ENCODE data around the gene AP3S2.

DNA sequence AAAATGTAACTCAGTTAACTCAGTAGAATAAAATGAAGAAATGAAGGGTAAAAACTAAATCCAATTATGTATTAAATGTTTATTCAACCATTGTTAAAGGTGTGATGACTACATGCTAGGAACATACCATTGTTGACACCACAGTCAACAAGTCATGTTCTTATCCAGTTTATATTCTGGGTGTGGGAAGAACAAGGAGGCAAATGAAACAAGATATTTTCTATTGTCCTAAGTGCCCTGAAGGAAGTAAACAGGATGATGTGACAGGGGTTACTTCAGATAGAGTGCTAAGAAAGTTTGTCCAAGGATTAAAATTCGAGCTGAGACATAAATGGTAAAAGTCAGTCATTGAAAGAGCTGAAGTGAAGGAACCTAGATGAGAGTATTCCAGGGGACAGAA, 13.1 kb downstream of the AP3S2 start:
- no peak for TF ChIP-seq POLR2A (IDR thresholded peaks at IDR 0.05)
- TF ChIP-seq, protein P1, sequence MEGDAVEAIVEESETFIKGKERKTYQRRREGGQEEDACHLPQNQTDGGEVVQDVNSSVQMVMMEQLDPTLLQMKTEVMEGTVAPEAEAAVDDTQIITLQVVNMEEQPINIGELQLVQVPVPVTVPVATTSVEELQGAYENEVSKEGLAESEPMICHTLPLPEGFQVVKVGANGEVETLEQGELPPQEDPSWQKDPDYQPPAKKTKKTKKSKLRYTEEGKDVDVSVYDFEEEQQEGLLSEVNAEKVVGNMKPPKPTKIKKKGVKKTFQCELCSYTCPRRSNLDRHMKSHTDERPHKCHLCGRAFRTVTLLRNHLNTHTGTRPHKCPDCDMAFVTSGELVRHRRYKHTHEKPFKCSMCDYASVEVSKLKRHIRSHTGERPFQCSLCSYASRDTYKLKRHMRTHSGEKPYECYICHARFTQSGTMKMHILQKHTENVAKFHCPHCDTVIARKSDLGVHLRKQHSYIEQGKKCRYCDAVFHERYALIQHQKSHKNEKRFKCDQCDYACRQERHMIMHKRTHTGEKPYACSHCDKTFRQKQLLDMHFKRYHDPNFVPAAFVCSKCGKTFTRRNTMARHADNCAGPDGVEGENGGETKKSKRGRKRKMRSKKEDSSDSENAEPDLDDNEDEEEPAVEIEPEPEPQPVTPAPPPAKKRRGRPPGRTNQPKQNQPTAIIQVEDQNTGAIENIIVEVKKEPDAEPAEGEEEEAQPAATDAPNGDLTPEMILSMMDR (IDR thresholded peaks at IDR 0.05): no peak
